ENCODE measurements around the gene AKR7A2. TPM values are rescaled to one million over a fixed set of nuclear protein-coding genes. Genes with fewer than 3 reads are reported as not detected.
A peak's percentile ranks its signal among the peaks of the same experiment; 100 is the strongest.

Gene AKR7A2
- total and polyA plus RNA-seq, 9 of the 15 experiments (the other 6 are each of a cell fraction or from before 2014, with no cell fraction given) = 2.0 to 78.4 (median 49.4) TPM

DNA sequence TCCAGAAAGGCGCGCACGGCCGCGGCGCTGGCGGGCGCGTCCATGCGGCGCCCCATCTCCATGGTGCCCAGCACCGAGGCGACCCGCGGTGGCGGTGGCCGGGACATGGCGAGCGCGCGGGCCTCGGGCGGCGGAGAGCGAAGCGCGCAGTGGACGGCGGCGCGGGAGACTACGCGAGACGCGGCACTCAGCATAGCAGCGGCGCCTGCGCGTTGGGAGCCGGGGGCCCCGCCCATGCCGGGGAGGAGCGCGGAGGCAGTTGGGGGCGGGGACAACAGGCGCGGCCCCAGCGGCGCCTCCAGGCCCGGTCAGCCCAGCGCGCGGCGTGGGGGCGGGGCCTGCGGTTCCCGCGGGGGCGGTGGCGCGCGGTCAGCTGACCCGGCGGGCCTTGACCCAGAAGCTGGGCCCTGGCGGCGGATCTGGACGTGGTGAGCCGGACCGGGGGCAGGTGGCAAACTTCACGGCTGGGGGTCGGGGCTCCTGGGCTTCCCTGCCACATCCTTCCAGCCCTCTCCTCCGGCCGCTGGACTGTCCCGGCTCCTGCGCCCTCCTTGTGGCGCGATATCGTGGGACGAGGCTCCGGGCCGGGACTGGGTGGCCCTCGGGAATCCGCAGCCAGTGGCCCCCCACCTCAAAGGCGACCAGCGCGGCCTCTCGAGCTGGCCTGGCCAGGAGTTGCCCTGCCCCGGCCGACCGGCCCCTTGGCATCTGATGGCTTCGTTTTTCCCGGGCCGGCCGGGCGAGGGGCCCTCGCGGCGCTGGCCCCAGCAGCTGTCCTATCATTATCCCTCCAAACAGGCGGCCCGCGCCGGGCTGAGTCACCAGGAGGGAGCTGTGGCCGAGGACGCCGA lies at the start of gene AKR7A2, which contains the start of gene SLC66A1 (continued):
- TF ChIP-seq, protein P1, sequence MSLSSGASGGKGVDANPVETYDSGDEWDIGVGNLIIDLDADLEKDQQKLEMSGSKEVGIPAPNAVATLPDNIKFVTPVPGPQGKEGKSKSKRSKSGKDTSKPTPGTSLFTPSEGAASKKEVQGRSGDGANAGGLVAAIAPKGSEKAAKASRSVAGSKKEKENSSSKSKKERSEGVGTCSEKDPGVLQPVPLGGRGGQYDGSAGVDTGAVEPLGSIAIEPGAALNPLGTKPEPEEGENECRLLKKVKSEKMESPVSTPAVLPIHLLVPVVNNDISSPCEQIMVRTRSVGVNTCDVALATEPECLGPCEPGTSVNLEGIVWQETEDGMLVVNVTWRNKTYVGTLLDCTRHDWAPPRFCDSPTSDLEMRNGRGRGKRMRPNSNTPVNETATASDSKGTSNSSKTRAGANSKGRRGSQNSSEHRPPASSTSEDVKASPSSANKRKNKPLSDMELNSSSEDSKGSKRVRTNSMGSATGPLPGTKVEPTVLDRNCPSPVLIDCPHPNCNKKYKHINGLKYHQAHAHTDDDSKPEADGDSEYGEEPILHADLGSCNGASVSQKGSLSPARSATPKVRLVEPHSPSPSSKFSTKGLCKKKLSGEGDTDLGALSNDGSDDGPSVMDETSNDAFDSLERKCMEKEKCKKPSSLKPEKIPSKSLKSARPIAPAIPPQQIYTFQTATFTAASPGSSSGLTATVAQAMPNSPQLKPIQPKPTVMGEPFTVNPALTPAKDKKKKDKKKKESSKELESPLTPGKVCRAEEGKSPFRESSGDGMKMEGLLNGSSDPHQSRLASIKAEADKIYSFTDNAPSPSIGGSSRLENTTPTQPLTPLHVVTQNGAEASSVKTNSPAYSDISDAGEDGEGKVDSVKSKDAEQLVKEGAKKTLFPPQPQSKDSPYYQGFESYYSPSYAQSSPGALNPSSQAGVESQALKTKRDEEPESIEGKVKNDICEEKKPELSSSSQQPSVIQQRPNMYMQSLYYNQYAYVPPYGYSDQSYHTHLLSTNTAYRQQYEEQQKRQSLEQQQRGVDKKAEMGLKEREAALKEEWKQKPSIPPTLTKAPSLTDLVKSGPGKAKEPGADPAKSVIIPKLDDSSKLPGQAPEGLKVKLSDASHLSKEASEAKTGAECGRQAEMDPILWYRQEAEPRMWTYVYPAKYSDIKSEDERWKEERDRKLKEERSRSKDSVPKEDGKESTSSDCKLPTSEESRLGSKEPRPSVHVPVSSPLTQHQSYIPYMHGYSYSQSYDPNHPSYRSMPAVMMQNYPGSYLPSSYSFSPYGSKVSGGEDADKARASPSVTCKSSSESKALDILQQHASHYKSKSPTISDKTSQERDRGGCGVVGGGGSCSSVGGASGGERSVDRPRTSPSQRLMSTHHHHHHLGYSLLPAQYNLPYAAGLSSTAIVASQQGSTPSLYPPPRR (CRISPR knock-in tag; IDR thresholded peaks at IDR 0.05; ENCODE audit: borderline replicate concordance) = no peak
- no peak for TF ChIP-seq TAF15 (IDR thresholded peaks at IDR 0.05; ENCODE audit: low read depth, low read length)
- TF ChIP-seq EP400 (IDR thresholded peaks at IDR 0.05) = peak; percentile 79
- TF ChIP-seq KDM2B (CRISPR knock-in tag; IDR thresholded peaks at IDR 0.05) = no peak; the same call in 1 of the 2 replicates
- TF ChIP-seq HIVEP1 (CRISPR knock-in tag; IDR thresholded peaks at IDR 0.05) = 0 out of 2 replicates have a peak, but pooled peaks have one; percentile 14
- no peak for TF ChIP-seq TCFL5 (CRISPR knock-in tag; conservative IDR thresholded peaks at IDR 0.05)
- TF ChIP-seq, protein P2, sequence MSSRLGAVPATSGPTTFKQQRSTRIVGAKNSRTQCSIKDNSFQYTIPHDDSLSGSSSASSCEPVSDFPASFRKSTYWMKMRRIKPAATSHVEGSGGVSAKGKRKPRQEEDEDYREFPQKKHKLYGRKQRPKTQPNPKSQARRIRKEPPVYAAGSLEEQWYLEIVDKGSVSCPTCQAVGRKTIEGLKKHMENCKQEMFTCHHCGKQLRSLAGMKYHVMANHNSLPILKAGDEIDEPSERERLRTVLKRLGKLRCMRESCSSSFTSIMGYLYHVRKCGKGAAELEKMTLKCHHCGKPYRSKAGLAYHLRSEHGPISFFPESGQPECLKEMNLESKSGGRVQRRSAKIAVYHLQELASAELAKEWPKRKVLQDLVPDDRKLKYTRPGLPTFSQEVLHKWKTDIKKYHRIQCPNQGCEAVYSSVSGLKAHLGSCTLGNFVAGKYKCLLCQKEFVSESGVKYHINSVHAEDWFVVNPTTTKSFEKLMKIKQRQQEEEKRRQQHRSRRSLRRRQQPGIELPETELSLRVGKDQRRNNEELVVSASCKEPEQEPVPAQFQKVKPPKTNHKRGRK (tag; IDR thresholded peaks at IDR 0.05) = no peak
- TF ChIP-seq ZNF57 (CRISPR knock-in tag; IDR thresholded peaks at IDR 0.05) = no peak
- TF ChIP-seq, protein P3, sequence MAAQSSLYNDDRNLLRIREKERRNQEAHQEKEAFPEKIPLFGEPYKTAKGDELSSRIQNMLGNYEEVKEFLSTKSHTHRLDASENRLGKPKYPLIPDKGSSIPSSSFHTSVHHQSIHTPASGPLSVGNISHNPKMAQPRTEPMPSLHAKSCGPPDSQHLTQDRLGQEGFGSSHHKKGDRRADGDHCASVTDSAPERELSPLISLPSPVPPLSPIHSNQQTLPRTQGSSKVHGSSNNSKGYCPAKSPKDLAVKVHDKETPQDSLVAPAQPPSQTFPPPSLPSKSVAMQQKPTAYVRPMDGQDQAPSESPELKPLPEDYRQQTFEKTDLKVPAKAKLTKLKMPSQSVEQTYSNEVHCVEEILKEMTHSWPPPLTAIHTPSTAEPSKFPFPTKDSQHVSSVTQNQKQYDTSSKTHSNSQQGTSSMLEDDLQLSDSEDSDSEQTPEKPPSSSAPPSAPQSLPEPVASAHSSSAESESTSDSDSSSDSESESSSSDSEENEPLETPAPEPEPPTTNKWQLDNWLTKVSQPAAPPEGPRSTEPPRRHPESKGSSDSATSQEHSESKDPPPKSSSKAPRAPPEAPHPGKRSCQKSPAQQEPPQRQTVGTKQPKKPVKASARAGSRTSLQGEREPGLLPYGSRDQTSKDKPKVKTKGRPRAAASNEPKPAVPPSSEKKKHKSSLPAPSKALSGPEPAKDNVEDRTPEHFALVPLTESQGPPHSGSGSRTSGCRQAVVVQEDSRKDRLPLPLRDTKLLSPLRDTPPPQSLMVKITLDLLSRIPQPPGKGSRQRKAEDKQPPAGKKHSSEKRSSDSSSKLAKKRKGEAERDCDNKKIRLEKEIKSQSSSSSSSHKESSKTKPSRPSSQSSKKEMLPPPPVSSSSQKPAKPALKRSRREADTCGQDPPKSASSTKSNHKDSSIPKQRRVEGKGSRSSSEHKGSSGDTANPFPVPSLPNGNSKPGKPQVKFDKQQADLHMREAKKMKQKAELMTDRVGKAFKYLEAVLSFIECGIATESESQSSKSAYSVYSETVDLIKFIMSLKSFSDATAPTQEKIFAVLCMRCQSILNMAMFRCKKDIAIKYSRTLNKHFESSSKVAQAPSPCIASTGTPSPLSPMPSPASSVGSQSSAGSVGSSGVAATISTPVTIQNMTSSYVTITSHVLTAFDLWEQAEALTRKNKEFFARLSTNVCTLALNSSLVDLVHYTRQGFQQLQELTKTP (IDR thresholded peaks at IDR 0.05; ENCODE audit: low read depth in 1 of 2, partially characterized antibody in 2 of 2) = no peak
- TF ChIP-seq SIX5 (IDR thresholded peaks at IDR 0.05; ENCODE audit: borderline replicate concordance in 1 of 2, insufficient read depth in 1 of 2, low read depth in 1 of 2, low read length in 2 of 2) = no peak
- no peak for TF ChIP-seq PHF20 (IDR thresholded peaks at IDR 0.05; ENCODE audit: partially characterized antibody)
- TF ChIP-seq ZNF695 (CRISPR knock-in tag; IDR thresholded peaks at IDR 0.05) = no peak
- peak; percentile 73; the same call in 1 of the 2 replicates for TF ChIP-seq DMBX1 (CRISPR knock-in tag; IDR thresholded peaks at IDR 0.05; ENCODE audit: borderline replicate concordance)
- no peak for TF ChIP-seq STAT5A (IDR thresholded peaks at IDR 0.05; ENCODE audit: borderline replicate concordance, low read length)
- TF ChIP-seq CBX3 (IDR thresholded peaks at IDR 0.05; ENCODE audit: borderline replicate concordance in 1 of 2, low read length in 2 of 2) = no peak
- TF ChIP-seq SRF (CRISPR knock-in tag; IDR thresholded peaks at IDR 0.05) = no peak

All from K562 (cell line).